HEK293 (cell line): ENCODE data around the gene RGS14.

Source experiments
- CTCF ChIP-seq: fragments of 450-650 bp; formaldehyde crosslinking; IDR thresholded peaks from 2 replicates; pipeline ENCODE4 v1.5.1; 2016; ENCODE audit warnings: missing biosample characterization, missing genetic modification characterization
- KLF9 ChIP-seq: fragments of 450-650 bp; formaldehyde crosslinking; IDR thresholded peaks from 2 replicates; pipeline ENCODE4 v1.5.1; 2016; ENCODE audit warnings: missing biosample characterization, missing genetic modification characterization, low read depth
- PRDM4 ChIP-seq: fragments of 450-650 bp; formaldehyde crosslinking; IDR thresholded peaks from 2 replicates; pipeline ENCODE4 v1.5.1; 2017; ENCODE audit warnings: missing biosample characterization, missing genetic modification characterization
- TCF7L2 ChIP-seq: IDR thresholded peaks from 2 replicates; pipeline ENCODE4 v1.6.1; 2011; ENCODE audit warnings: low read depth, mild to moderate bottlenecking, inconsistent platforms, low read length, moderate library complexity, borderline replicate concordance
- ZNF121 ChIP-seq: fragments of 450-650 bp; formaldehyde crosslinking; IDR thresholded peaks from 2 replicates; pipeline ENCODE4 v1.5.1; 2016; ENCODE audit warnings: missing biosample characterization, missing genetic modification characterization
- ZNF302 ChIP-seq: fragments of 450-650 bp; formaldehyde crosslinking; IDR thresholded peaks from 2 replicates; pipeline ENCODE4 v1.5.1; 2016; ENCODE audit warnings: missing biosample characterization, missing genetic modification characterization, low read depth
- ZNF639 ChIP-seq: fragments of 450-650 bp; formaldehyde crosslinking; IDR thresholded peaks from 2 replicates; pipeline ENCODE4 v1.5.1; 2016; ENCODE audit warnings: missing biosample characterization, missing genetic modification characterization
- ZNF660 ChIP-seq: fragments of 450-650 bp; IDR thresholded peaks from 2 replicates; pipeline ENCODE4 v1.5.1; 2018; ENCODE audit warnings: missing biosample characterization, mild to moderate bottlenecking, missing genetic modification characterization
- ZNF747 ChIP-seq: fragments of 450-650 bp; formaldehyde crosslinking; IDR thresholded peaks from 2 replicates; pipeline ENCODE4 v1.5.1; 2016; ENCODE audit warnings: missing biosample characterization, missing genetic modification characterization
- ZSCAN16 ChIP-seq: fragments of 450-650 bp; formaldehyde crosslinking; IDR thresholded peaks from 2 replicates; pipeline ENCODE4 v1.5.1; 2016; ENCODE audit warnings: missing biosample characterization, missing genetic modification characterization

- TF ChIP-seq CTCF (no peak), TCF7L2 (no peak), ZNF660 (tag by site-specific recombination) (no peak), PRDM4 (no peak), ZNF747 (no peak), ZSCAN16 (no peak), ZNF121 (tag by site-specific recombination) (no peak), ZNF302 (tag by site-specific recombination) (no peak), ZNF639 (tag by site-specific recombination) (no peak), KLF9 (tag by site-specific recombination) (no peak)
Measured at GRCh38 chr5:177329883-177330282, 27.8 kb upstream of the RGS14 start.
